Measurements from ENCODE around the gene PEAK3.

DNA sequence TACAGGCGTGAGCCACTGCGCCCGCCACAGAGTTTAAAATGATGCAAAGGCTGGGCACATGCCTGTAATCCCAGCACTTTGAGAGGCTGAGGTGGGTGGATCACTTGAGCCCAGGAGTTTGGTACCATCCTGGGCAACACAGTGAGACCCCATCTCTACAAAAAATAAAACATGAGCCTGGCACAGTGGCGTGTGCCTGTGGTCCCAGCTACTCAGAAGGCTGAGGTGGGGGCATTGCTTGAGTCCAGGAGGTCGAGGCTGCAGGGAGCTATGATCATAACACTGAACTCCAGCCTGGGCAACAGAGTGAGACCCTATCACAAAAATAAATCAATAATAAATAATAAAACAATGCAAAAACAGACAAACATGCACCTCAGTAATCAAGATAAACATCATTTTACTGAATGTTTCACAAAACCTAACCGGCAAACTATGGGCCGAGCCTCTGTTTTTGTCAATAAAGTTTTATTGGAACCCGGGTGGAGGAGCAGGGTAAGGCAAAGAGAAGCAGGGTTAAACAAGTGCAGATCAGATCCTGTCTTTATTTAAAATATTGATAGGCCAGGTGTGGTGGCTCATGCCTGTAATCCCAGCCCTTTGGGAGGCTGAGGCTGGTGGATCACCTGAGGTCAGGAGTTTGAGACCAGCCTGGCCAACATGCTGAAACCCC, 2.0 kb upstream of the PEAK3 start:
- TF ChIP-seq, protein P1, sequence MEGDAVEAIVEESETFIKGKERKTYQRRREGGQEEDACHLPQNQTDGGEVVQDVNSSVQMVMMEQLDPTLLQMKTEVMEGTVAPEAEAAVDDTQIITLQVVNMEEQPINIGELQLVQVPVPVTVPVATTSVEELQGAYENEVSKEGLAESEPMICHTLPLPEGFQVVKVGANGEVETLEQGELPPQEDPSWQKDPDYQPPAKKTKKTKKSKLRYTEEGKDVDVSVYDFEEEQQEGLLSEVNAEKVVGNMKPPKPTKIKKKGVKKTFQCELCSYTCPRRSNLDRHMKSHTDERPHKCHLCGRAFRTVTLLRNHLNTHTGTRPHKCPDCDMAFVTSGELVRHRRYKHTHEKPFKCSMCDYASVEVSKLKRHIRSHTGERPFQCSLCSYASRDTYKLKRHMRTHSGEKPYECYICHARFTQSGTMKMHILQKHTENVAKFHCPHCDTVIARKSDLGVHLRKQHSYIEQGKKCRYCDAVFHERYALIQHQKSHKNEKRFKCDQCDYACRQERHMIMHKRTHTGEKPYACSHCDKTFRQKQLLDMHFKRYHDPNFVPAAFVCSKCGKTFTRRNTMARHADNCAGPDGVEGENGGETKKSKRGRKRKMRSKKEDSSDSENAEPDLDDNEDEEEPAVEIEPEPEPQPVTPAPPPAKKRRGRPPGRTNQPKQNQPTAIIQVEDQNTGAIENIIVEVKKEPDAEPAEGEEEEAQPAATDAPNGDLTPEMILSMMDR (IDR thresholded peaks at IDR 0.05) = no peak
- TF ChIP-seq POLR2AphosphoS5 (IDR thresholded peaks at IDR 0.05; ENCODE audit: insufficient read depth in 1 of 2, low read depth in 1 of 2) (no peak), POLR2A (IDR thresholded peaks at IDR 0.05) (no peak)
